CD4-positive, alpha-beta T cell (primary cell): ENCODE results near the gene SEC22C. TPM values are rescaled to one million over a fixed set of nuclear protein-coding genes. Genes with fewer than 3 reads are reported as not detected.

Source experiments
- ATAC-seq: fragments of 200-7000 bp; cut with Tn5 transposase; one replicate; pipeline ENCODE4 v1.10.0; 2022; ENCODE audit warnings: mild to moderate bottlenecking; ENCODE audit not compliant: poor library complexity
- CTCF ChIA-PET: fragments of 350-600 bp; sonication (Branson Sonifier 250); formaldehyde crosslinking; loops from one replicate; lab custom pipeline; 2021; ENCODE audit warnings: antibody characterized with exemption, inconsistent platforms; lab: Charles Lee
- POLR2A ChIA-PET: fragments of 350-600 bp; sonication (Branson Sonifier 250); formaldehyde crosslinking; loops from one replicate; lab custom pipeline; 2021; ENCODE audit warnings: antibody characterized with exemption, inconsistent platforms; lab: Charles Lee
- DNase-seq, 14 experiments: peaks; one replicate each; pipeline ENCODE4 v3.0.0-alpha.2; 2013 to 2020; ENCODE audit warnings: mixed read lengths in 2 of 14
- H3K27ac ChIP-seq, 2 donors: one replicate each; pipeline versions ENCODE4 v1.5.1 to v1.7.0; 2013; ENCODE audit warnings: low read length in 2 of 2, low read depth in 1 of 2, mild to moderate bottlenecking in 1 of 2
- H3K27me3 ChIP-seq, 2 experiments: 1 replicate in 1 of 2; 2 replicates in 1 of 2; pipeline versions ENCODE4 v1.6.1 to v1.7.0; 2013; ENCODE audit warnings: low read length in 2 of 2, control low read depth in 1 of 2, mild to moderate bottlenecking in 1 of 2, moderate library complexity in 1 of 2; ENCODE audit not compliant: insufficient read depth in 2 of 2, control insufficient read depth in 1 of 2
- H3K36me3 ChIP-seq: one replicate; pipeline ENCODE4 v1.6.1; 2013; ENCODE audit warnings: low read length, control low read depth; ENCODE audit not compliant: insufficient read depth
- H3K4me1 ChIP-seq: one replicate; pipeline ENCODE4 v1.6.1; 2013; ENCODE audit warnings: low read length, control low read depth; ENCODE audit not compliant: insufficient read depth
- H3K4me3 ChIP-seq: one replicate; pipeline ENCODE4 v1.5.1; 2013; ENCODE audit warnings: mild to moderate bottlenecking, low read length, moderate library complexity
- H3K9me3 ChIP-seq, 2 experiments: 1 replicate in 1 of 2; 2 replicates in 1 of 2; pipeline versions ENCODE4 v1.6.1 to v1.7.0; 2013; ENCODE audit warnings: low read length in 2 of 2, mild to moderate bottlenecking in 2 of 2, control low read depth in 1 of 2, moderate library complexity in 1 of 2; ENCODE audit not compliant: control insufficient read depth in 1 of 2, insufficient read depth in 1 of 2
- H3K27ac Mint-ChIP-seq: one replicate; pipeline ENCODE4 v1.8.0; 2020; ENCODE audit warnings: mixed read lengths
- H3K27me3 Mint-ChIP-seq: one replicate; pipeline ENCODE4 v1.8.0; 2021; ENCODE audit warnings: mixed read lengths
- H3K36me3 Mint-ChIP-seq: one replicate; pipeline ENCODE4 v1.8.0; 2021; ENCODE audit warnings: low read depth, mixed read lengths
- H3K4me1 Mint-ChIP-seq: one replicate; pipeline ENCODE4 v1.8.0; 2021; ENCODE audit warnings: low read depth, mixed read lengths
- H3K4me3 Mint-ChIP-seq: one replicate; pipeline ENCODE4 v1.8.0; 2020; ENCODE audit warnings: mild to moderate bottlenecking, mixed read lengths
- H3K9me3 Mint-ChIP-seq: one replicate; pipeline ENCODE4 v1.8.0; 2020; ENCODE audit warnings: mixed read lengths
- CTCF ChIP-seq: fragments of 200-600 bp; IDR thresholded peaks from one replicate; pipeline ENCODE4 v1.8.0; 2022; ENCODE audit warnings: antibody characterized with exemption, mild to moderate bottlenecking
- intact Hi-C, 2 experiments: fragments of 100-400 bp; cut with DNase I in 1 of 2; cut with micrococcal nuclease in 1 of 2; formaldehyde crosslinking; loops; one replicate each; pipeline versions ENCODE4 v1.15.1 to v1.9.0; 2023 to 2025; cut with DNase I, micrococcal nuclease
- polyA plus RNA-seq, 2 donors: library from polyadenylated mRNA; unstranded; fragments of 120-200 nt; gene quantifications; one replicate each; pipeline ENCODE4 v1.2.1, GENCODE V29; 2013
- total RNA-seq, 174 experiments: library from RNA in 2 of 174; stranded (reverse) in 2 of 174; gene quantifications; one replicate each; pipeline ENCODE4 v1.2.3 and lab custom pipeline; 2021 to 2026

The SEC22C gene
- total RNA-seq (10 to 100 TPM; 73.6 to 75.4 TPM), total RNA-seq (lab: John Stamatoyannopoulos, UW) (21.5 to 149 (median 106) reads per million in 172 experiments)
- 42.0 TPM for polyA plus RNA-seq (2013, experiment 1 of 2)
- polyA plus RNA-seq (2013, experiment 2 of 2) = 48.4 TPM

GRCh38 chr3:42581709-42582473, at the start of gene SEC22C:
TSS of gene SEC22C (minus strand) at chr3:42581967. CDS start at chr3:42569046, 12,921 bp downstream.
- DNase-seq (peak; percentile 90 to 97 (median 94)), ATAC-seq (peak; percentile 89)
- peak; percentile 44 for TF ChIP-seq CTCF
- Histone ChIP-seq H3K27me3 (no peaks in the 10 kb centered on the region), H3K4me1 (peaks cover 17% of the 10 kb centered on the region), H3K27ac (peak within 1 kb of the TSS; percentile 92 to 98), H3K36me3 (no peaks in the 10 kb centered on the region), H3K4me3 (peak within 1 kb of the TSS; percentile 76), H3K9me3 (no peaks in the 10 kb centered on the region)
- Mint-ChIP-seq H3K4me3 (peak within 1 kb of the TSS; percentile 93), H3K9me3 (no peaks in the 10 kb centered on the region), H3K36me3 (peaks cover 27% of the 10 kb centered on the region), H3K27ac (peak within 1 kb of the TSS; percentile 98), H3K27me3 (no peaks in the 10 kb centered on the region), H3K4me1 (peaks cover 48% of the 10 kb centered on the region)
- intact Hi-C loops = loop anchor here (1.0 to 10.0 kb wide), 6 partner anchors 8 to 303 kb away; partner anchors contain the start of genes NKTR (in 1 of the 2) and SS18L2 (in 1 of the 2)
- ChIA-PET POLR2A (interaction anchor here (0.9 to 3.6 kb wide), 10 partner anchors 9 to 80 kb away, joined by 3 to 38 read pairs (median 5); partner anchors contain the start of genes NKTR, SS18L2 and VIPR1), CTCF (interaction anchor here (0.6 to 3.8 kb wide), 17 partner anchors 9 to 162 kb away, joined by 3 to 26 read pairs (median 4); partner anchors contain the start of genes NKTR and SS18L2)

- intact Hi-C loops = loop anchor here in 1 of 2 experiments (5.0 kb wide), 1 partner anchor 34 kb away; no protein-coding TSS in a partner anchor
- peaks cover 62% of the 10 kb centered on the region for H3K36me3 Mint-ChIP-seq
- H3K27ac Mint-ChIP-seq = peak overlapping the region; percentile 37
- DNase-seq (peak in 3 of 14 experiments; percentile 27 to 51 (median 37)), ATAC-seq (peak; percentile 48)
- no peak overlapping the region for H3K4me3 ChIP-seq
- H3K27ac ChIP-seq = no peak overlapping the region
- peaks cover 17% of the 10 kb centered on the region for H3K4me1 ChIP-seq
- peaks cover 23% of the 10 kb centered on the region for H3K36me3 ChIP-seq
- no peaks in the 10 kb centered on the region for H3K27me3 ChIP-seq
- peak; percentile 46 for TF ChIP-seq CTCF
- ChIA-PET POLR2A (interaction anchor here (1.1 to 4.4 kb wide), 3 partner anchors 13 to 31 kb away, joined by 4 to 17 read pairs (median 8); partner anchors contain the start of genes NKTR, SEC22C and SS18L2), CTCF (interaction anchor here (0.7 to 2.0 kb wide), 14 partner anchors 12 to 111 kb away, joined by 3 to 20 read pairs (median 4); partner anchors contain the start of genes NKTR, SEC22C, SS18L2 and VIPR1)
- no peaks in the 10 kb centered on the region for H3K9me3 Mint-ChIP-seq
- no peaks in the 10 kb centered on the region for H3K9me3 ChIP-seq
- H3K4me3 Mint-ChIP-seq = peak overlapping the region; percentile 1
- H3K4me1 Mint-ChIP-seq = peaks cover 73% of the 10 kb centered on the region
- H3K27me3 Mint-ChIP-seq = no peaks in the 10 kb centered on the region
Observed at GRCh38 chr3:42613462-42613861, 31.7 kb upstream of the SEC22C start.

- DNase-seq (no peak), ATAC-seq (no peak)
- no peak for TF ChIP-seq CTCF
- intact Hi-C loops = loop anchor here in 1 of 2 experiments (5.0 kb wide), 1 partner anchor 34 kb away; no protein-coding TSS in a partner anchor
- Mint-ChIP-seq H3K36me3 (peaks cover 65% of the 10 kb centered on the region), H3K27me3 (no peaks in the 10 kb centered on the region), H3K9me3 (no peaks in the 10 kb centered on the region), H3K4me1 (peaks cover 78% of the 10 kb centered on the region), H3K27ac (peak overlapping the region; percentile 37), H3K4me3 (no peak overlapping the region)
- H3K9me3 ChIP-seq = no peaks in the 10 kb centered on the region
- H3K27me3 ChIP-seq = no peaks in the 10 kb centered on the region
- no peak overlapping the region for H3K27ac ChIP-seq
- H3K36me3 ChIP-seq = peaks cover 24% of the 10 kb centered on the region
- H3K4me1 ChIP-seq = peaks cover 22% of the 10 kb centered on the region
- POLR2A ChIA-PET = interaction anchor here (2.0 to 4.4 kb wide), 2 partner anchors 12 to 30 kb away, joined by 8 to 17 read pairs; partner anchors contain the start of genes NKTR and SEC22C
- no peak overlapping the region for H3K4me3 ChIP-seq
- CTCF ChIA-PET = interaction anchor here (0.8 to 2.0 kb wide), 6 partner anchors 11 to 111 kb away, joined by 3 to 20 read pairs (median 5); partner anchors contain the start of genes NKTR and VIPR1
Observed at GRCh38 chr3:42612928-42613327, 31.2 kb upstream of the SEC22C start.
